NCI-H128 (cell line): ENCODE measurements around the gene SERGEF.

Source experiments
- DNase-seq: peaks from one replicate; lab custom pipeline; 2025; ENCODE audit not compliant: unreplicated experiment; lab: John Stamatoyannopoulos, UW

SERGEF gene

DNA sequence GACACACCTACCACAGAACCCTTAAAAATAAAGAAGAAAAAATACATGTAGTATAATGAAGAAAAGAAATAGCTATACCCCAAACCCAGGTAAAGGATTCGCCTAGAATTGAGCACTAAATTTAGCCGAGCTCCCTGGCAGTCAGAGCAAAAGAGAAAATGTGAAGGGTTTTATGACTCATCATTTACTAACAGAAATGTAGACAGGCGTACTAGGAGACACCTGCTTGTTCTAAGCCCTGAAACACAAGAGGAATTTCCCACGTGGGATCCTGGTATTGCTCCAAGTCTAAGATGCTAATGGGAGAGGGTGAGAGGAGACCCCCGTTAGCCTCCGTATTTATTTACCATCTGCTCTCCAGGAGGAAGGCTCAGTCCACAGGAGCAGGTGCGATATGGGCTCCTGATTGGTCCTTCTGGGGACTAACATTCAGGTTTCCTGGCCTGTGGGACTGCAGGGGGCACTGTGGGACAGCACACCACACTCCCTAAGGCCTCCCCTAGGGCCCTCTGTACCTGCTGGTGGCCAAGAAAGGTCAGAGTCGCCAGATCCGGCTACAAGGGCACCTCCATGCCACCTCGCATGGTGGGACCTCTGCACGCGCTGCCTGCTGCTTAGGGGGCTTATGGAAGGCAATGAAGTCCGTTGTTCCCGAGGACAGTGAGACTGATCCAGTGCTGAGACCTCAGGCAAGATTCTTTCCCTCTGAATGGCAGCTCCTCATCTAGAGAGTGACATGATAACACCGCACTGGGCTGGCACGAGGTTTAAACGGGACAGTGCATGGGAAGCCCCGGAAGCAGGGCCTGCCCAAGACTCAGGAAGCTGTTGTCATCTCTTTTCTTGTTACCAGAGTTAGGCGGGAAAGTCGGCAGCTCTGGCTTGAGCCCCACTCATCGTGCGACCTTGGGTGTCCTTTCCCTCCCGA is 252.5 kb downstream of the SERGEF start:
- no peak for DNase-seq

DNA sequence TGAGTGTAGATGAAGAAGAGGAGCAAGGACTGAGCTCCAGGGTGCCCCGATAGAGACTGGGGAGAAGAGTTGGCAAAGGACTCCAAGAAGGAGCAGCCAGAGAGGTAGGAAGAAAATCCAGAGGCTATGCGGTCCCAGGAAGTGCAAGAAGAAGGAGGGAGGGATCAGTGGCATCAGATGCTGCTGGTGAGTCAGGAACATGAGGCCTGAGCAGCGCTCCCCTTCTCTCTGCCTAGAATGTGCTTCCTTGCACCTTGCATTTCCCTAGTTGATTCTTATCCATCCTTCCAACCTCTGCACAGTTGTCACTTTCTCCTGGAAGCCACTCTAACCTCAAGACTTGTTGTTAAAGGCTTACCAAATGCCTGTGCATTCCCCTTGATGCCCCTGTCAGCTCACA is 257.0 kb downstream of the SERGEF start:
- no peak for DNase-seq

DNA sequence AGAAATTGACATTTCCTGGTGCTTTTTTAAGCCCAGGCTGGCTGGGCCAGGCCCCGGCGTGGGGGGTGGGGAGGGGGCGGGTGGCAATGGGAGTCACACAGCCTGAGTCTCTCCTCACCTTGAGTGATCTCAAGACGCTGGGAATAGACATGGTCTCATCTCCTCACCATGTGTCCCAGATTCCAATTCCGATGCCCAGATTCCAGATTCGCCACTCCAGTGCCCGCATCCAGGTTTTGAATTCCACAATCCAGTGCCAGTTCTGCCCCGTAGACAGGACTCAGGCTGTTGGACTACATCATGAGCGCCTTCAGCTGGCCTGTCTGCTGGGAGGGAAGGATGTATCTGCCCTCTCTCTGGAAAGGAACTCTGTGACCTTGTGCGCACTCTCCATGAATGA is 259.2 kb downstream of the SERGEF start:
- no peak for DNase-seq

DNA sequence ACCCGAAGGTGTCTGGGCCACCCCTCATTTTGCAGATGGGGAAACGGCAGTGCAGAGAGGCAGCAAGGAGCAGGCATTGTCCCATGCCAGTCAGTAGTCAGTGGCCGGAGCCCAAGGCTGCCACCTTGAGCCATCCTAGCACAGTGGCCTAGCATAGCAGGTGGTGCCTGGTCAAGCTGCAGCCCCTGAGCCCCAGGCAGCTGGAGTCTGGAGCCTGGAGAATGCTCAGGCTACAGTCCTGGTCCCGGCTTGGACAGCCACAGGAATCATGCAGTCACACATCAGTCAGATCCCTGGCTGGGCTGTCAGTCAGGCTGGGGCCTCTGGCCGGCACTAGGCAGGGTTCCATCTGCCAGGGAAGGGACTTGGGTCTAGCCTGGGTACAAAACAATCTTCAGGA is 259.7 kb downstream of the SERGEF start:
- no peak for DNase-seq

DNA sequence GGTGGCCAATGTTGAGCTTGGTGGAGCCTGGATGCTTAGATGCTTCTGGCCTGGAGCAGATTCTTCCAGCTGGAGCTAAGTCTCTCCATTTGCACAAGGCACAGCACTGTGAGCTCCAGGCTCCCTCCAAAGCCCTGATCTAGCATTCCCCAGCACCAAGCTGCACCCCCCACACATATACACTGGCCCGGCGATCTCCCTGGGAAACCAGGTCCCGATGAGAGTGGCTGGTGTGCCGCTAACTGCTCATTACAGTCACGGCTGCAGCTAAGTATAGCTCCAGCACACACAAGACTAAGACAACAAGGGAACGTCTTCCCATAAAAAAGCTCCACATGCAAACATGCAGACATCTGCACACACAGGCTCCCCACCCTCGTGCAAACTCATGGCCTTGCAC is 260.7 kb downstream of the SERGEF start:
- no peak for DNase-seq

DNA sequence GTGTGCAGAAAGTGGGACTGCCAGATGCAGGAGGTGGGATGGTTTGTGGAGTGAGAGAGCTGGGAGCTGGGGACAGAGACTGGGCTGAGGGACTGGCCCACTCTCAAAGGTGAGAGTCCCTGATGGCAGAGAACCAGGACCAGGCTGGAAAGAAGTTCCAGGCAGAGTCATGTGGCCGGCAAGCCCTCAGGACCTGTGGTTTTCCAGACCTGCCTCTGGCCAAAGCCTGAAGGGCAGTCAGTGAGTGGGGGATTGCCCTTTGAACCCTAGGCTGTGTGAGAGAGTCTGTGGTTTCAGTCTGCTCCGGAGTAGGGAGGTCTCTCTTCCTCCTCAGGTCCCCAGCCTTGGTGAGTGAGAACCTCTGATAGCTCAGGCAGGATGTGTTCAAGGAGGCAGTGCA is 261.3 kb downstream of the SERGEF start:
- DNase-seq = no peak

DNA sequence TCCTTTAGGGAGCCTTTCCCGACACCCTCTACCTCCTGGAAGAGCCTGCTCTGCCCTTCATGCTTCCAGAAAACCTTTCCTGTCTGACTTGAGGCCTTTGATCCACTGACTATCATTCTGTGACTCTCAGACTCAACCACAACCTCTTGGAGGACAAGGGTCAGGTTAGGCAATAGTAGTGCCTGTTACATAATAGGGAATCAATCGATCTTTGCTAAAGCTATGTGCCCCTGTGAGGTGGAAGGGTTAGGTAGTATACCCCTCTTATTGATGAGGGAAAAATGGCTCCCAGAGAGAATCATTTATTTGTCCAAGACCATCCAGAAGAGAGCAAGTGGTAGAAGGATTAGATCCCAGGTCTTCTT is 262.1 kb downstream of the SERGEF start:
- DNase-seq = no peak

DNA sequence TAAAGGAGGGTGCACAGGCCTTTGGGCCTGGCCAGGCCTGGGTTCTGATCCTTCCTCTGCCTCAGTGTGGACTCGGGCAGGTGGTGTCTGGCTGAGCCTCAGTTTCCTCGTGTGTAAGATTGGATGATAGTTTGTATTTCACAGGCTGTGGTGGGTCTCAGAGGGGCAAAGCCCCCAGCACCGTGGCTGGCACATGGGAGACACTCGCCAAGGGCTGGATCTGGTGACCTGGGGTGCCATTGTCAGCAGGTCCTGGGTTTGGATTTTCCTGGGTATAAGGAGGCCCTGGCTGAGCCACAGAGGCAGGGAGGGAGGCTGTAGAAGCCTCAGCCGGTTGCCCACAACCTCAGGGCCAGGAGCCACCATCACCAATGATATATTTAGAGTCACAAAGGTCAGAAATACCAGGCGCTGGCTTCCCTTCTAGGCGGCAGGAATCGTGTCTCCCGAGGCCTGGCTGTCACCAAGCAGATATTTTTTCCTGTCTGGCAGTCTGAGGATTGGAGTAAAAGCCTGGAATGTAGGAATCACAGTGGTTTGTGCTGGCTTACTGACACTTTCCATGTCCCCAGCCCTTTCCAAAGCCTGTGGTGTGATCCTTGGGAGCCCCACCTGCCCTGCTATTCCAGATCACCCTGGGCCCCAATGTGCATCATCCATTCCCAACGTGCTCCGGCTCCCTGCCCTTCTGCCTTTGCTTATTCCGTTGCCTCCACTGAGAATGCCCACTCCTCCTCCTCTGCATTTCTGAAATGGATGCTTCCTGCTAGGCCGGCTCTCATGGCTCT is 262.6 kb downstream of the SERGEF start:
- no peak for DNase-seq

DNA sequence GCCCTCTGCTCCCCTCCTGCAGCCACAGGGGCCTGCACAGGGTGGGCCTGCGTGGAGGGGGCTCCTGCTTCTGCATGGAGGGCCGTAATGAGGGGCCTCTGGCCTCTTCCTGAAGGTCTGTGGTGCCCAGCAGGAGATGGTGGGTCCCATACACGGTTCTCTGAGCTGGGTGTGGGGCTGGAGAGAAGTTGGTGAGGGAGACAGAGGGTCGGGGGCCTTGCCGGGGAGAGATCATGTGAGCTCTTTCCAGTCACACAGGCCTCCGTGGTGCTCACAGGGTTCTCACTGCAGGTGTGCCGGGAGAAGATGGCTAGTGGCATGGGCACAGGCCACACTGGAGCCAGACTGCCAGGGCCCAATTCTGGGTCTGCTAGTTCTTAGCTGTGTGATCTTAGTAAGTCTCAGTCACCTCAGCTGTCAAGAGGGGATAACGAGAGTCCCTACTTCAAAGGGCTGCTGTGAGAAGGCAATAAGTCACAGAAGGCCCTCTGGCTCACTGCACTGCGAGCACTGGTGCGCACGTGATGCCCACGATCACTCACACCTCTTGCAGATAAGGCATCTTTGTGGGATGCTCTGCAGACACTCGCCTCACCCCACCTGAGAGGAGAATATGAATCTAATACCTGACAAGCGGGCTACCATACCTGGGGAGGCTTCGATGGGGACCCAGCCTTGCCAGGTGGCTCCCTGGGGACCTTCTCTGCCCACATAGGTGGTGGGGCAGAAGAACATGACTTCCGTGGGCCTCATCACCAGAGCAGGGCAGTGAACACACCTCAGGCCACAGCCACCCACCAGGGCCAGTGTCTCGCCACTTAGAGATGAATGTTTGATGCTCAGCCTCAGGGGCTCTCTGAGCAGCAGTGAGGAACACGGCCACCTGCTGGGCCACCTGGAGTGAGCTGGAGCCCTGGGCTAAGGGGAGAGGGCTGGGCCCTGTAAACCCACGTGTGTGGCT is 263.8 kb downstream of the SERGEF start:
- DNase-seq = no peak

DNA sequence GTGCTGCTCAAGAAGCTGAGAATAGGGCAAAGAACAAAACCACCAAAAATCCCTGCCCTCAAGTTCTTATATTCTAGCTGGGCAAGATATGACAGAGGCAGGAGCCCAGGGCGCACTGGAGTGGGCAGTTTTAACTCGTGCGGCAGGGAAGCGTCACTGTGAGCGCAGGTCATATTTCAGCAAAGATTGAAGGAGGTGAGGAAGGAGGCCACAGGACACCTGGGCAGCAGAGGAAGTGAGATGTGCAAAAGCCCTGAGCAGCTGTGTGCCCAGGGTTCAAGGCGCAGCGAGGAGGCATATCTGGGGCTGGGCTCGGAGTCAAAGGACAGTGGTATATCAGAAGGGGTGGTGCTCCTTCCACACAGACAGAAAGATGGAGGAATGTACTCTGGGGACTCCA is 264.8 kb downstream of the SERGEF start:
- no peak for DNase-seq

DNA sequence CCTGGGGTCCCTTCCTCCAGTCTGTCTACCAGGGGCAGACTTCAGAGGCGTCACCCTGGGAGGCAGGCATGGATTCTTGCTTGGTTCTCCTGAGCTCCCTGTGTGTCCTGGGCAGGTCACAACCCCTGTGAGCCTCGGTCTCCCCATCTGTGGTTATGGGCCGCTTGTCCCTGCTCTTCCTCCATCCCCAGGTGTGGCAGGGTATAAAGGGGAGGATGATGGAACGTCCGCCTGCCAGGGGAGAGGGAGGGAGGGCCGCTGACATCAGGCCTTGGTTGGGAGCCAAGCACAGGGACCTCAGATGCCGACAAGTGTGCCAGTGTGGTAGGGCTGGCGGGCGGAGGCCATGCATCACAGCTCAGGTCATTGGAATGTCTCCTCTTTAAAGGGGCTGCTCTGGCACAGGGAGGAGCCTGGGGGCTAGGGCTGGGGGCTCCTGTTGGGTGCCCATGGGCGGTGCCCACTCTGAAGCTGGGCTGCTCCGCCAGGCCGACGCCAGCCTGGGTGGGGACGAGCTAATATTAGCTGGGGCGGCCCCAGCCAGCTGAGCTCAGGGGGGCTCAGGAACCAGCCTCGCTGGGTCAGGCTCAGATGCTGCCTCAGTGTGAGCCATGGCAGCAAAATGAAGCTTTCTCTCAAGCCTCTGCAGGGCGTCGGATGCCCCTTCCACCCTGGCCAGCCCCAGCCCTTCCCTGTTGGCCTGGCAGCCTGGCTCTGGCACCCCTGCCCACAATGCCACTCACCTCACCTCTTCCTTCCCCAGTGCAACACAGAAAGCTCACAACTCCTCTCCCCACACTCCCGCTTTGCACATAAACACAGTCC is 265.5 kb downstream of the SERGEF start:
- DNase-seq = no peak

DNA sequence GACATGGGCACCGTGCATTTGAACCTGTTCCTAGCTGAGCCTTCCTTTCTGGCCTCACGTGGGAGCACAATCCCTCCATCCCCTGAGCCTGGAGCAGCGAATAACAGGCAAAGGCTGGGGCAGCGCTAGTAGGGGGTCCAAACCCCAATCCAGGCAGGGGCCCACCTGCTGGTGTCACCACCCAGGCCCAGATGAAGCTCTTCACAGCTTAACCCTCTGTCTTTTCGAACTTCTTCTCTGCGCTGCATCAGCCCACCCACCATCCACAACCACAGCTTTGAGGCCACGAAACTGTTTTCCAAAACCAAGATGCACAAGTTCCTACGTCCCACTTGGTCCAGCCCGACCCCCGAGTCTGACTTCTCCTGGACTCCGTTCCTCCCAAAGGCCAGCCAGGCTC is 266.8 kb downstream of the SERGEF start:
- no peak for DNase-seq

DNA sequence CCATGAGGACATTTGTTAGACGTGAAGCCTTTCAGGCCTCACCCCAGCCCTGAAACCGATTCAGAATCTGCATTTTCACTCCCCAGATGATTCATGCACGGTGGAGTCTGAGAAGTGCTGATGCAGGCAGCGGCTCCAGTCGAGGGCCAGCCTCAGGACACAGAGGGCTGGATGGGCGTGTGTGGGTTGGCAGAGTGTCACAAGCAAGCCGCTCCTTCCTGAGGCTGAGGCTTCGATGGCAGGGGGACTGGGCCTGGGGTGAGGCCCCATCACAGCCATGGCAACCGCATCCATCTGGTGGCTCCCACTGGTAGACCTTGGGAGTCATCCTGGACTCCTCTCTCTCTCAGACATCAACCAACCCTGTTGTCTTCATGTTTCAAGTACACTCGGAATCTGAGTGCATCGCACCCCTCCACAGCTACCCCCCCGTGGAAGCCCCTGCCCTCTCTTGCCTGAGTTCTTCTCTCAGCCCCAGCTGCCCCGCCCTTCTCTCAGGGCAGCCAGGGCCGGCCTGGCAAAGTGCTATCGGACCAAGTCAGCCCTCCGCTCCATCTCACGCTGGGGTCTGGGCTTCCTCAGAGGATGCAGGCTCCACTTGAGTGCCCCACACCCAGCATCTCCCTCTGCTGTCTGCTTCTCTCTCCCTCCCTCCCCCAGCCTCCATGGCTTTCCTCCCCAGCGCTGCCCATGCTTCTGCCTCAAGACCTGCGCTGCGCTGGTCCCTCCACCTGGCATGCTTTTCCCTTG is 267.6 kb downstream of the SERGEF start:
- no peak for DNase-seq

DNA sequence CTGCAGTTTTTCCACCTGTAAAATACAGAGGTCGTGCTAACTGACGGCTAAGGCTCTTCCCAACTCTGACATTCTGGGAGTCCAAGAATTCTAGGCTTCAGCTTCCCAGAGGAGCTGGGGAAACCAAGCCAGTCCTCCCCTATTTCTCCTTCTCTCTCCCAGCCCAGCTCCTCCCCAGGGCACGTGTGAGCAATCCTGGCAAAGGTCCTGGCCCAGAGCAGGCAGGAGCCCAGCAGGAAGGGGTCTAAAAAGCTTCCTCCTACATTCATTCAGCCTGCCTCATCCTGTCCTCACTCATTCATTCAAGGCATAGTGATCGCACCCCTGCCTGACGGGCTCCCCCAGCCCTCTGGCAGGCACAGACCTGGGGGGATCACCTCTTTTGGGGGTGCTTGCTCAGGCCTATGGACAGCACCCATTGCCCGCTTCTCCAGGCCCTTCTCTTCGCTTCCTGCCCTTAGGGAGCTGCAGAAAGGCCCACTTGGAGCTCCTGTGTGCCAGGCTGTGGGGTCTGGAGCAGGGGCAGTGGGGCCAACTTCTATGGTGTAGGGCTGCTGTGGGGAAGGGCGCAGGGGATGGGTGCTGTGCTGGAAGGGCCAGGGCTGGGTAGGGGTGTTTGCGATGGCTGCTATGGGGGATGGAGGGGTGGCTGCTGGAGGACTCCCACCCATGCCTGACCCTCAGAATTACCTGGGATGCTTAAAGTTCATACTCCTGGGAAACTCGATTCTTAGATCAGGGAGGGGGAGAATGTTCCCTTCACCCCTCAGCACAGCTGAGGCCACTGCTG is 268.5 kb downstream of the SERGEF start:
- no peak for DNase-seq

DNA sequence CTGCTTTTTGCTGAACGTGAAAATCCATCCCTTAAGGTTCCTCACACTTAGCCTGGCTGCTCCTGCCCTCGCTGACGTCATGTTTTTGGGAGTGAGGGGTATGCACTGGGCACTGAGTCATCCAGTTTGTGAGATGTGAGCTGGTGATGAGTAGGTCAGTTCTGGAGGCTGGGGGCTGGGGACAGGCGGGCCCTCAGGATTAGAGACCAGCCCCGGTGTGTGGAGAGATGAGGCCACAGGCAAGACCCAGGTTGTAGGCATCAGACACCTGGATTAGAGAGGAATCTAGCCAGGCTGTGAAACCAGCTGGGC is 269.1 kb downstream of the SERGEF start:
- no peak for DNase-seq

DNA sequence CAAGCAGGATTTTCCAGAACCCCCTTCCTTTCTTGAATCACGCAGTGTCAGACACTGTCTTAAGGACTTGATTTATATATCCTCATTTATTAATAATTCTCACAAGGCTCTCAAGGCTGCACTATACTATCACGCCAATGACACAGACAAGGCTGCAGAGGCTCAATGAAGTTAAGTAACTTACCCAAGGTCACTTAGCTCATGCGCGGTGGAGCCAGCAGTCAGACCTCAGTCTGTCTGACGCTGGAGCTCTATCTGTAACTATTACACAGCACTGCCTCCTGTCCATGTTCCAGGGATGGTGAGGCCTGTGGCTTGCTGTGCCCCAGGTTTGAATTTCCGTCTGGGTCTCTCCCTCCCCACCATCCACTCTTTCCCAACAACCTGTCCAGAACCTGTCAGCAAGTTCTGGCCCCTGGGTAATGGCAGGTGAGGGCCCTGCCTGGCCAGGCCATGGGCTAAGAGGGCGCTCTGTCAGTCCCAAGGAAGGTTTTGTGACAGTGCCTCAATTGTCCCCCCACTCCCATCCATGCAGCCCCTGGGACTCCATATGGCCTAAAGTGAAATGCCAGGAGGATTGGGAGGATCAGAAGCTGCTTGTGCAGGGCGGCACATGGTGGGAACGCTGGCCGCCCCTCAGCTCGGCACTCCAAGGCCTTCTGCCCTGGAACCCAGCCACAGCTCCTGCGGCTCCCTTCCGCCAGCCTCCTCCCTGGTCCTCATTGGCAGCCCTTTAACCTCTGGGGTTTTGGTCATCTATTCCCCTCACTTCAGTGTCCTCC is 269.6 kb downstream of the SERGEF start:
- DNase-seq = no peak

DNA sequence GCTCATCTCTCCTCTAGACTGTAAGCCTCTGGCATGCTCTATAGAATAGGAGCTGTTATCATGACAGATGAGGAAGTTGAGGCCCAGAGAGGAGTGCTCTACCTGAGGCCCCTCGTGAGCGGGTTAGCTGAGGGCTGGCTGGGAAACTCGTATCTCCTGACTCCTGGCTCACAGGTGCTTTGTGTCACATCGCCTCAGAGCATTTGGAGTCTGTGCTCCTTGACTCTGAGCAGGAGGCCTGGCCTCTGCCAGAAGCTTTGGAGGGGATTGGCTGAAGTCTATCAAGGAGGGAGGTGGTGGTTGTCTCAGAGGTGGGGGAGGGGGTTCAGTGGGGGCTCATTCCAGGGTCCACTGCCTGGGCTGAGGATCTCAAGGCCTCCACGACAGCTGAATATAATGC is 270.8 kb downstream of the SERGEF start:
- no peak for DNase-seq

DNA sequence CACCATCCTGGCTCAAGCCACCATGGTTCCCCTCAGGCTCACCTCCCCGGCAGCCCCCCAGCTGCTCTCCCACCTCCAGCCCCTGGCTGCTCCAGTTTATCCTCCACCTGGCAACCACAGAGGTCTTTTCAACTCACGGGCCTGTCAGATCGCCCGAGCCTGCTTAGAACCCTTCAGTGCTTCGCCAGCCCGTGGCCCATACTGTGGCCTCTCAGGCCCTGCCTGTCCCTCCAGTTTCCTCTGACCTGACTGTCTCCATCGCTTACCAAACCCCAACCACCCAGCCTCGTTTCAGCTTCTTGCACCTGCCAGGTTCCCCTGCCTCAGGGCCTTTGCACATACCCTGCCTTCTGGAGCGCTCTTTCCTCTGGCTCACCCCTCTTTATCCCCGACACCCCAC is 271.4 kb downstream of the SERGEF start:
- DNase-seq = no peak
